ENCODE measurements around the gene ZNF683.
A peak's percentile ranks its signal among the peaks of the same experiment; 100 is the strongest.

Gene ZNF683

GRCh38 chr1:26358411-26359384, 13.9 kb downstream of the ZNF683 start:
- peak; percentile 95 for DNase-seq (ENCODE audit: low spot score)

GRCh38 chr1:26357121-26357602, 15.4 kb downstream of the ZNF683 start:
- DNase-seq (ENCODE audit: low spot score): peak; percentile 83

GRCh38 chr1:26356106-26356505, 16.4 kb downstream of the ZNF683 start:
- no peak for DNase-seq (ENCODE audit: low spot score)

- DNase-seq (ENCODE audit: low spot score): no peak
Measured at GRCh38 chr1:26354972-26355371, 17.6 kb downstream of the ZNF683 start.

- peak; percentile 63 for DNase-seq (ENCODE audit: low spot score)
Measured at GRCh38 chr1:26353976-26354820, 18.4 kb downstream of the ZNF683 start, which contains the start of gene CRYBG2. Gene CRYBG2 (minus strand): TSS chr1:26354130. CDS start chr1:26346657, 7,473 bp downstream.

GRCh38 chr1:26353210-26353859, 19.2 kb downstream of the ZNF683 start:
- DNase-seq (ENCODE audit: low spot score): no peak

- no peak for DNase-seq (ENCODE audit: low spot score)
Measured at GRCh38 chr1:26352338-26352679, 20.2 kb downstream of the ZNF683 start.

- peak; percentile 96 for DNase-seq (ENCODE audit: low spot score)
Measured at GRCh38 chr1:26351590-26352337, 20.8 kb downstream of the ZNF683 start.

- peak; percentile 96 for DNase-seq (ENCODE audit: low spot score)
Measured at GRCh38 chr1:26350701-26351589, 21.6 kb downstream of the ZNF683 start.

GRCh38 chr1:26350343-26350700, 22.2 kb downstream of the ZNF683 start:
- no peak for DNase-seq (ENCODE audit: low spot score)

GRCh38 chr1:26349877-26350244, 22.7 kb downstream of the ZNF683 start:
- no peak for DNase-seq (ENCODE audit: low spot score)

GRCh38 chr1:26349188-26349876, 23.2 kb downstream of the ZNF683 start:
- no peak for DNase-seq (ENCODE audit: low spot score)

GRCh38 chr1:26346274-26347033, 26.1 kb downstream of the ZNF683 start:
- DNase-seq (ENCODE audit: low spot score): no peak

- DNase-seq (ENCODE audit: low spot score): no peak
Measured at GRCh38 chr1:26345718-26346117, 26.8 kb downstream of the ZNF683 start.

- DNase-seq (ENCODE audit: low spot score): no peak
Measured at GRCh38 chr1:26344147-26344920, 28.2 kb downstream of the ZNF683 start.

- DNase-seq (ENCODE audit: low spot score): no peak
Measured at GRCh38 chr1:26340047-26340481, 32.5 kb downstream of the ZNF683 start.

GRCh38 chr1:26338670-26339069, 33.9 kb downstream of the ZNF683 start:
- DNase-seq (ENCODE audit: low spot score): no peak

GRCh38 chr1:26337625-26338024, 34.9 kb downstream of the ZNF683 start:
- no peak for DNase-seq (ENCODE audit: low spot score)
